Stimulated activated CD8-positive, alpha-beta memory T cell treated with anti-CD3 and anti-CD28 coated beads, Interleukin-4, amount 100 ng/mL, for 48 hours (primary cell): ENCODE measurements around the gene RRP1B.
"Not testable (repeated sequence)": the region's sequence is repeated elsewhere in the genome, so short reads cannot be mapped to it uniquely, and the experiment has no call there.

Experiments
- DNase-seq: peaks from one replicate; pipeline ENCODE4 v3.0.0-alpha.2; 2020

The RRP1B gene

DNA sequence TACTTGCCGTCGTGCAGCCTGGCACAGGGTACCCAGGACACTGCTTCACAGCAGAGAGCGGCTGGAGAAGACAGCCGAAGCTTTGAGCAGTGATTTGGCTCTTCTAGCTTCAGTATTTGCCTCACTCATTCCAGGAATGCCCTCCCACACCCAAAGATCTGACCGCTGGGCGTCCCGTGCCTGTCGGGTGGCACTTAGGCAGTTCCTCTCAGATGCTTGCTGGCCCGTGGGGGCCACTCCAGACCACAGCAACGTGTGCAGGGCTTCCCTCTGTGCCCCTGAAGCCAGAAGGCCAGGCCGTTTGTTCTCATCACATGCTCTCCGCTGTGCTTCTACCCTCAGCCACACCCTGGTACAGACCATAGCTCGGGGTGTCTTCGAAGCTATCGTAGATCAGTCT is 17.0 kb downstream of the RRP1B start:
- DNase-seq: no peak

DNA sequence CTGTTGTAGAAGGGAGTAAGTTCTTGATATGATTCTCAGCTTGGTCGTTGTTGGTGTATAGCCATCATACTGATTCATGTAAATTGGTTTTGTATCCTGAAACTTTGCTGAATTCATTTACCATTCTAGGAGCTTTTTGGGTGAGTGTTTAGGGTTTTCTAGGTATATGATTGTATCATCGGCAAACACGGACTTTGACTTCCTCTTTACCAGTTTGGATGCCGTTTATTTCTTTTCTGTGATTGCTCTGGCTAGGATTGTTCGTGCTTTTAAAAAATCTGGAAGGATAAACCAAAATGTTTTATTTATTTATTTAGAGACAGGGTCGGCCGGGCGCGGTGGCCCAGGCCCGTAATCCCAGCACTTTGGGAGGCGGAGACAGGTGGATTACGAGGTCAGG is 20.6 kb downstream of the RRP1B start:
- no peak for DNase-seq

DNA sequence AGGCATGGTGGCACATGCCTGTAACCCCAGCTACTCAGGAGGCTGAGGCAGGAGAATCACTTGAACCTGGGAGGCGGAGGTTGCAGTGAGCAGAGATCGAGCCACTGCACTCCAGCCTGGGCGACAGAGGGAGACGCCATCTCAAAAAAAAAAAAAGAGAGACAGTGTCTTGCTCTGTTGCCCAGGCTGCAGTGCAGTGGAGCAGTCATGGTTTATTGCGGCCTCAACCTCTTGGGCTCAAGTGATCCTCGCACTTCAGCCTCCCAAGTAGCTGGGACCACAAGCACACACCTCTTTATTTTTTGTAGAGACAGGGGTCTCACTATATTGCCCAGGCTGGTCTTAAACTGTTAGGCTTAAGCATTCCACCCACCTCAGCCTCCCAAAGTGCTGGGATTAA is 21.1 kb downstream of the RRP1B start:
- DNase-seq: not testable (repeated sequence)

DNA sequence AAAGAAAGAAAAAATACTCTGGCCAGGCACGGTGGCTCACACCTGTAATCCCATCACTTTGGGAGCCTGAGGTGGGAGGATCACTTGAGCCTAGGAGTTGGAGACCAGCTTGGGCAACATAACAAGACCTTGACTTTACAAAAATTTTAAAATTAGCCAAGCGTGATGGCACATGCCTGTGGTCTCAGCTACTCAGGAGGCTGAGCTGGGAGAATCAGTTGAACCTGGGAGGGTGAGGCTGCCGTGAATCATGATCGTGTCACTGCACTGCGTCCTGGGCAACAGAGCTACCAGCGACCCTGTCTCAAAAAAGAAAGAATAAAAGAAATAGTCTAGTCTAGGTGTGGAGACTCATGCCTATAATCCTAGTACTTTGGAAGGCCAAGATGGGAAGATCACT is 22.3 kb downstream of the RRP1B start:
- no peak for DNase-seq

DNA sequence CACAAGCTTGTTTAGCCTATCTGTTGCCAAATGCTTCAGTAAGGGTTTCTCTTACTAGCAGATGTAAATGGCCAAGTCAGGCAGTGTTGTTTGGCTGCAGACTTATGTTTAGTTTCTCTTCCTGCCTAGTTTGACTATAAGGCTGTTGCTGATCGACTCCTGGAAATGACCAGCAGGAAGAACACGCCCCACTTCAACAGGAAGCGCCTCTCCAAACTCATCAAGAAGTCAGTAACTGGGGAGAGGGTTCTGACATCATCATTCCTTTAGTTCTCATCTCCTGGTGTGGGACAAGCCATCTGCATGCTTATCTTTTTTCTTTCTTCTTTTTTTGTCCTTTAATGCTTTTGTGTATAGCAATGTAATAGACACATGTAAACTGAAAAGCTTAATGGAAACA is 25.1 kb downstream of the RRP1B start:
- DNase-seq: no peak

DNA sequence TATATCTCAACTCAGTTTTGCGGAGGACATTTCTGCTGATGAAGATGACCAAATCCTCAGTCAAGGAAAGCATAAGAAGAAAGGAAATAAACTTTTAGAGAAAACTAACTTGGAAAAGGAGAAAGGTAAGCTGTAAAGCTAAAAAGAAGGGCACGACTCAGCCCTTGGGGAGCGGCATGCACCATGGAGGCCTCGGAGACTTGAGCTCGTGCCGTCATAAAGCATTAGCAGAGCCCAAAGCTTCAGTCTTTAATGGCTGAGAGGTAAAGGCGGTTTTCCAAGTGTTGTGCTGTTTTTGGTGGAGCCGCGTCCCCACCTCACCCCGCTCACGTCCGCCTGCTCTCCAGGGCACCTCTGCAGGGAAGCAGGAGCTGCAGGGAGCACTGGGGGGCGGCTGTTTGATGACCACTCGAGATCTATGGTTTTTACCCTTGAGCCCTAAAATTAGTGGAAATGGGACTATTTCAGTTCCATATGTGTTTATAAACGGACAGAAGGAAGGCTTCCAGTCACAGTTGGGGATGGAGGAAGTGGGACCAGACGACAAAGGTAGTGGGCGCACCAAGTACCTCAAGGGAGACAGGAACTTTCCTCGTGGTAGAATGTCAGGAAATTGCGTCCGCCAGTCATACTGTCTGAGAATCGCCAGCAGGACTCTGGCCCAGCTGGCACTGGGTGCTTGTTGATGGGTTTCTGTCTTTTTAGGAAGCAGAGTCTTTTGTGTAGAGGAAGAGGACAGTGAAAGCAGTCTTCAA is 27.6 kb downstream of the RRP1B start:
- no peak for DNase-seq

DNA sequence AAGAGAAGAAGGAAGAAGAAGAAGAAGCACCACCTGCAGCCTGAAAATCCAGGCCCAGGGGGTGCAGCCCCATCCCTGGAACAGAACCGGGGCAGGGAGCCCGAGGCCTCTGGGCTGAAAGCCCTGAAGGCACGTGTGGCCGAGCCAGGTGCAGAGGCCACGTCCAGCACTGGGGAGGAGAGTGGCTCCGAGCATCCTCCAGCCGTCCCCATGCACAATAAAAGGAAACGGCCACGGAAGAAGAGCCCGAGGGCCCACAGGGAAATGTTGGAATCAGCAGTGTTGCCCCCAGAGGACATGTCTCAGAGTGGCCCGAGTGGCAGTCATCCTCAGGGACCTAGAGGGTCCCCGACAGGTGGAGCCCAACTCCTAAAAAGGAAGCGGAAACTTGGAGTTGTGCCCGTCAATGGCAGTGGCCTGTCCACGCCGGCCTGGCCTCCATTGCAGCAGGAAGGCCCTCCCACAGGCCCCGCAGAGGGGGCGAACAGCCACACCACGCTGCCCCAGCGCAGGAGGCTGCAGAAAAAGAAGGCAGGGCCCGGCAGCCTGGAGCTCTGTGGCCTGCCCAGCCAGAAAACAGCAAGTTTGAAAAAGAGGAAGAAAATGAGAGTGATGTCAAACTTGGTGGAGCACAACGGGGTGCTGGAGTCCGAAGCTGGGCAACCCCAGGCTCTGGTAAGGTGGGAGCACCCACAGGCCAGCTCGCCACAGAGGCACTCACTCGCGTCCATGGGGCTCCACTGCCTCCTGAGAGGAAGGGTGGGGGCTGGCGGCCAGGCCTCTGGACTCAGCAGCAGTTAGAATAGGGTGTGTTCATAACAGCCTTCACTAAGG is 28.4 kb downstream of the RRP1B start:
- no peak for DNase-seq

DNA sequence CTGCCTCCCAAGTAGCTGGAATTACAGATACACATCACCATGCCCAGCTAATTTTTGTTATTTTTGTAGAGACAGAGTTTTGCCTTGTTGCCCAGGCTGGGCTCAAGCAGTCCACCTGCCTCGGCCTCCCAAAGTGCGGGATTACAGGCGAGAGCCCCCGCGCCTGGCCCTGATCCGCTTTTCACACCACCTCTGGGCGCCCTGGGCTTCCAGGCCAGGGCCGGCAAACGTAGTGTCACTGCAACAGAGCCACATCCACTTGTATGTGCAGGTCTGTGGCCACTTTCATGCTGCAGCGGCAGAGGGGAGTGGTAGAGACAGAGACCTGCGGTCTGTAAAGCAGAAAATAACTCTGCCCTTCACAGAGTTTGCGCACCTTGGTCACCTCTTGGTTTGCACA is 29.5 kb downstream of the RRP1B start:
- no peak for DNase-seq

DNA sequence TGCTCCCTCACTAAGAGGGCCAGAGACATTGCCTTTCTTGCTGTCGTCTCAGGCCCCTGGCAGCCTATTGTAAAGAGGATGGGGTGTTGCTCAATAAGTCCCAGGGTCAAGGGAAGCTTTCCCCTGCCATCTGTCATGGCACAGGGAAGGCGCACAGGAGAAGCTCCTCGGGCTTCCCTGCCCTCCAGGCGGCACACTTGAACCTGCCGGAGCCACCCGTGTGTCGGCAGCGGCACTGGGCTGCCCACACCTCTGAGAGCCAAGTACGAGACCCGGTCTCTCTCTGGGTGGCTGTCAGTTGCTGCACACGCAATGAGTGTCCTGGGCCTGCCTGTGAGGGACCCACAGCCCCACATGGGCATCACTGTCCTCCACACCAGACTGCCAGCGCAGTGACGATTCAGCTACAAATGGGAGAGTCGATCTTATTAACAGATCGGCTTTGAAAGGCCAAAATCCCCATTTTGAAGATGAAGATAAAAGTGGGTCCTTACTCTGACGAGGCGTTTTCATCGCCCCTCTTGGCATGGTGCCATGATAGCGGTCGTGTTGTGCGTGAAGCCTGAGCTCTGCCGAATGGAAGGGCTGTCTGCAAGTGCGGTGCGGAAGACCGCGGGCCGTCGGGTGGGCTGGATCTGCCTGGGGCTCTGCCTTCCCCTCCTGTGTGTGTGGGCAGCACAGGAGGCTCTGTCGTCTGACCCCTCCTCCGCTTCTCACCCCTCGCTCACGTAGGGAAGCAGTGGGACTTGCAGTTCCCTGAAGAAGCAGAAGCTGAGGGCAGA is 30.4 kb downstream of the RRP1B start:
- DNase-seq: no peak

DNA sequence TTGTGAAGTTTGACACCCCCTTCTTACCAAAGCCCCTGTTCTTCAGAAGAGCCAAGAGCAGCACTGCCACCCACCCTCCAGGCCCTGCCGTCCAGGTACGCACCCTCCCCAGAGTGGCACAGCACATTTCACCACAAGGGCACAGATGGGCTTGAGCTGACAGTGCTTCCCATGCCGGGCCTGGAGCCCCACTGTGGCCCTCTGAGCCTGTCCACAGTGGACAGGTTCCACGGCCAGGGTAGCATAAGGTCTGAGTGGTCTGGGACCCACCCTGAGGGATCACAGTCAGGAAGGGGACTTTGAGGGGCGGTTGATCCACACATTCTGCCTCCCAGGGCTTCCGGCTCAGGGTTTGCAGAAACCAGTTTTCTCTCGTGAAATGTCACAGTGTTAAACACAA is 31.0 kb downstream of the RRP1B start:
- DNase-seq: no peak

DNA sequence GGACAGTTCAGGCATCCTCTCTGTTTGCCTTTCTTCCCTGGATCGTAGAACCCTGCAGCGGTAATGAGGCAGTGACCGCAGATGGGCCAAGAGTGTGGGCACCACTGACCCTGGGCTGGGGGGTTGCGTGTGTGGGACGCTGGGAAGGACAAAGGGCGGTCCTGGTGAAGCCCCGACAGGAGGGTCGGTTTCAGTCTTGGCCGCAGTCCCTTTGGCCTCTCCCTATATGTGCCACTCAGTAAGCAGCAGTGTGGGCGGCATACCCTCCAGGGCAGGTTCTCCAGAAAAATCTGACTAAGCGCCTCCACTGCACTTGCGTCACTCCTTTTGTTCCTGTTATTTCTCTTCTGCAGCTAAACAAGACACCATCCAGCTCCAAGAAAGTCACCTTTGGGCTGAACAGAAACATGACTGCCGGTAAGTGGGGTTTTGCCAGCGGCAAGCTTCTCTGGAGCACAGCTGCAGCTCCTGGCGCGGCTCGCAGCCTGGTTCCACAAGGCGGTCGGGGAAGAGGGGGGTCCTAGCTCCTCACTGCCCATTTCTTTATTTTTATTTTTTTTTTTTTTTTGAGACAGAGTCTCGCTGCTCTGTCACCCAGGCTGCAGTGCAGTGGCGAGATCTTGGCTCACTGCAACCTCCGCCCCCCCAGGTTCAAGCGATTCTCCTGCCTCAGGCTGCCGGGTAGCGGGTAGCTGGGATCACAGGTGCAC is 31.9 kb downstream of the RRP1B start:
- DNase-seq: no peak

DNA sequence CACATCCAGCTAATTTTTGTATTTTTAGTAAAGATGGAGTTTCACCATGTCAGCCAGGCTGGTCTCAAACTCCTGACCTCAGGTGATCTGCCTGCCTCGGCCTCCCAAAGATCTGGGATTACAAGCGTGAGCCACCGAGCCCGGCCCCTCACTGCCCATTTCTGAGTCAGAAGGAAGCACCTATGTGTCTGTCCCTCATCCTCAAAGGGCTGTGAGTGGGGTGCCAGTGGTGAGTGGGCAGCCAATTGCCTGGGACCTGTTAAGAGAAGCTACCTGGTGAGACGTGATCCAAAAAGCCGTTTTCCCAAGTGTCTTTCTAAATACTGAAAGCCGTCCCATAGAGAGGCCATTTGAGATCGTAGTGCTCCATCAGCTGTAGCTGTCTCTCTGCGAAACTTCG is 32.4 kb downstream of the RRP1B start:
- DNase-seq: no peak

DNA sequence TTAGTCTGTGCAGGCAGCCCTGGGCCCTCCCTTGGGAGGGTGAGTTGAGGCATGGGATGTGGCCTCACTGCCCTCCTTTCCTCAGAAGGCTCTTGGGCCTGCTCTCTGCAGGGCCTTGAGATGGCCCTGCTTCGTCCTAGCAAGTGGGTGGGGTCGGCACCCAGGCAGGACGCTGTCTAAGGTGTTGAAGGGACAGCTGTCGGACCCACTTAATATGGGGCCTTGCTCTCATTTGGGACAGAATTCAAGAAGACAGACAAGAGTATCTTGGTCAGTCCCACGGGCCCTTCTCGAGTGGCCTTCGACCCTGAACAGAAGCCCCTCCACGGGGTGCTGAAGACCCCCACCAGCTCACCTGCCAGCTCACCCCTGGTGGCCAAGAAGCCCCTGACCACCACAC is 33.6 kb downstream of the RRP1B start:
- no peak for DNase-seq

DNA sequence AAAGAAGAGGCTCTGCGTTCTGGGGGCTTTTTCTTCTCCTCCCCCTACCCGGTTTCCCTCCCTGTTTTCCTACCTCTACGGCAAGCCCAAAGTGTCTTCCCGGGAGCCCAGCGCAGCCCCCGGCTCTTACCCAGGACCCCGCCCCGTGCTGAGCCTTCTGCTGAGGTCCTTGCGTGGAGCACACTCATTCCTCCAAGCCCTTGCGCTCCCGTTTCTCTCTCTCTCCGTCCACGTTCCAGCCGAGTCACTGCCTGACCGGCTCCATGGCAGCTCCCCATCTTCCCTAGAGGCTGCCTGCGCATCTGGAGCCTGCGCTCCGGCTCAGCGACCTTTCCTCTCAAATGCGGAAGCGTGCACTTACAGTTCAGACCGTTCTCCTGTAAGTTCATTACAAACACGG is 34.6 kb downstream of the RRP1B start:
- no peak for DNase-seq

DNA sequence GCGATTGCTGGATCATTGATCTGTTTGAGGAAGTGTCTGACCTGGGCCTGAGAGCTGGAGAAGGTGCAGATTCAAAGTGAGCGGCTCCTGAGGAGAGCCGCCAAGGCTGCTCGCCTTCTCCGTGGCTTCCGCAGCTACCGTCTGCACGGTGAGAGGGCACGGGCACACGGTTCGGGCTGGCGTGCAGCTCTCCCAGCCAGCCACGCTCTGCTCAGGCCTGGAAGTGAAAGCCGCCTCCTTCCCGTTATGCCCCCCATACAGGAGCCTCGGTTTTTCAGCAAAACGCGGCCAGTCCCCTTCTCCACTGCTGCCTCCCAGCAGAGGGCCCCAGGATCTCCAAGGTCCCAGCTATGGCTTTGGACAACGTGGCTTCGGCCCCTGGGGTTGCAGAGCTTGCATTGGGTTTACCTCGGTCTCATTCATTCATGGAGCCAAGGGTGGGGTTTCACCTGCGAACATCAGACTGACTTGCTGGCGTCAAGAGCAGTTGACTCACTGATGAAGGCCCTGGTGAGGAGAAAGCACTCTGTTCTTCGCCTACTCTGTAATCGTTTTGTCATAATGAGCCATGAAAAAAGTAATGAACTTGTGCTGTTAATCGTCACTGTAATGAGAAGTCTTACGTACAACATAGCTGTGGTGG is 35.2 kb downstream of the RRP1B start:
- no peak for DNase-seq

DNA sequence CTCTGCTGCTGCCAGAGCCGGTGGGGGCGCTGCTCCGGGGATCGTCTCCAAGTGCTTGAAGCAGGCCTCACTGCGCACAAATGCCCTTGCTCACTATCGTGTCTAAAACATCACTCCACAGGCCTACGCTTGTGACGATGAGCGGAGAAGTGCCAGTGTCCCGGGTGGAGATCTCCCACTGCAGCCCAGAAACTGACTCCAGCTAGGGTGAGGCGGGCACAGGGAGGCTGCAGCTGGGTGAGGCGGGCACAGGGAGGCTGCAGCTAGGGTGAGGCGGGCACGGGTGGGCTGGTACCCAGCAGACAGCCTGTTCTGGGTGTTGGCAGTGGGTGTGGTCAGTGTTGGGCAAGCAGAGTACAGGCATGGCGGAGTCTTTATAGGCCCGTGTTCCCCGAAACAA is 36.9 kb downstream of the RRP1B start:
- DNase-seq: no peak

DNA sequence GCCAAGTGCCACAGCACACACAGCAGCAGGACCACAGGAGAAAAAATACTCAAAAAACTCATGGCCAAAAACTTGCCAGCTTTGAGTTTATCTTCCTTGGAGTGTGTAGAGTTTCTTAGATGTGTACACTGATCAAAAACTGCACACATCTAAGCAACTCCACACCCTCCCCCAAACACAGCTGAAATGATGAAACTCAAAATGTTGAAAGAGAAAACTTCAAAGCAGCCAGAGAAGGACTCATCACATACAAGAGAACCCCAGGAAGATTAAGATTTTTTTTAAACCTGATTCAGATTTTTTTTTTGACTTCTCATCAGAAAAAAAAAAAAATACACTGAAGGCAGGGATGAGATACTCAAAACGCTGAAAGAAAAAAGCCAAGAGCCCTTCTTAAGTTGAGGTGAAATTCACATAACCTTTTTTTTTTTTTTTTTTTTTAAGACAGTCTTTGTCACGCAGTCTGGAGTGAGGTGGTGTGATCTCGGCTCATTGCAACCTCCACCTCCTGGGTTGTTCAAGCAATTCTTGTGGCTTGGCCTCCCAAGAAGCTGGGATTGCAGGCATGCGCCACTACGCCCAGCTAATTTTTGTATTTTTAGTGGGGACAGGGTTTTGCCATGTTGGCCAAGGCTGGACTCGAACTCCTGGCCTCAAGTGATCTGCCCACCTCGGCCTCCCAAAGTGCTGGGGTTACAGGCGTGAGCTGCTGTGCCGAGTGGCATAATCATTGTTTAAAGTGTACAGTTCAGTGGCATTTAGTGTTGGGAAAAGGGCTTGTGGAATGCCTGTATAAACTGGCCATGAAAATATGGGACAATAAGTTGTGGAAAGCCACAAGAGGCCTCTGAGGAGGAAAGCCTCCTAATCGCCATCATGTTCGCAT is 38.6 kb downstream of the RRP1B start:
- DNase-seq: no peak

DNA sequence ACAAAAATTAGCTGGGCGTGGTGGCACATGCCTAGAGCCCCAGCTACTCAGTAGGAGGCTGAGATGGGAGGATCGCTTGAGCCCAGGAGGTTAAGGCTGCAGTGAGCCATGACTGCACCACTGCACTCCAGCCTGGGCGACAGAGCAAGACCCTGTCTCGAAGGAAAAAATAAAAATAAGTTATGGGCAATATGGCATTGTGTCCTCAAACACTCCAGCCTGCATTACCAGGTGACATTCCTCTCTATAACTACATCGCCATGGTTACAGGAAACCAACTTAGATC is 40.1 kb downstream of the RRP1B start:
- not testable (repeated sequence) for DNase-seq

DNA sequence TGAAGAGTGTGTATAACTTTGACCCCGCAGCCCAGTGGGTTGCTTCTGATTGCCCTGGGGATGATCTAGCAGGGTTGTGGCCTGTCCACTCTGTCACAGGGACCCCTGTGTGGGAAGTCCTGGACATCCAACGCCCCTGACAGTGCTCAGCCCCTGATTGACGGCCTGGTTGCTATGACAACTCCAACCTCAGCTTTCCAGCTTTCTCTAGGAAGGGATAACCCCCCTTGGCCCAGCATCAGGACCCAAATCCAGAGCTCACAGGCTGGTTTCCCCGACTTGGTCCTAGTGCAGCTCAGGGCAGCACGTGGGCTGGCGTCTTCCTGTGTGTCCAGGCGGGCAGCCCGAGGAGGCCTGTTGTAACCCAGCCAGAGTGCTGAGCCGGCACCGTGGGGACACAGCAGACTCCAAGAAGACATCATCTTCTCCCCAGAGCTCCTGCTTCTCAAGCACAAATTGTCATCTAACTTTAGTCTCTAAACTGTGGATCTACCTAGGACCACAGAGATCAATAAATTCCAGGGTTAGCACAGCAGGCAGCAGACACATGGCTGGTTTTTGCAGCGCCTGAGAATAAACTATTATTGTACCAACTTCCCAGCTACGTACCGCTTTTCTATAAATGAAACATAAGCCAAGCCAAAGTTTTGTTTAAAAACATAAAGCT is 40.7 kb downstream of the RRP1B start:
- DNase-seq: no peak

DNA sequence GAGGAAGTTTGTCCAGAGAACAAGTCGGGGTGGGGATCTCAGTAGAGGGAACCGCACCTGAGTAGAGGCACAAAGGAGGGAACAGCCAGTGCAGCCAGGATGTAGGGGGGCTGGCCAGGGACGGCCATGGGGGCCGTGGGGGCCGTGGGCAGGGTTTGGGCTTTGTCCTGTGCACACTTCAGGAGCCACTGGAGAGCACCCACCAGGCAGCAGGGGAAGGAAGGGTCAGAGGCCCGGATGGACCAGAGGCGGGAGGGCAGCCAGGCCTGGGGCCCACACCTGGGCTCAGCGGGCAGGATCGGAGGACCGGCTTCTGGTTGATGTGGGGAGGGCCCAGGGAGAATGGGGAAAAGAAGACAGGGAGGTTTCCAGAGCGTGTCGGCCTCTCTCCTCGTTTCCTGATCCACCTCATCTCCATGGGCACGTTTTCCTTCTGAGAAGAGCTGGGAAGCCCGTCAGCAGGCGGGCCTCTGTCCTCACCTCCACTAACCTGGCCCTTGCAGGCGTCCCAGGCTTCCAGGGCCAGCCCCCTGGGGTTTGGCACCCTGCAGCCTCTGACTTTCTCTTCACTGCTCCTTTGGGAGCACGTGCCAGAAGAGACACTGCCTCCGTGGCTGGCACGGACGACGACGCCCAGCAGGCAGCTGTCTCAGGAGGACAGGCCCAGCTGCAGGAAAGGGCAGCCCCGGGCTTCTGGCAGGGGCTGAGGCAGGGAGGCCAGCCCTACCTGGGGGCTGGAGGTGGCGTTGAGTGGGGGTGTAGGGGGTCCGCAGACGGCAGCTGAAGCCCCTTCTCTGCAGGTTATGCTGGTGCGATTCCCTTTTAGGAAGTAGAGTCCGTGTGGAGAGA is 42.8 kb downstream of the RRP1B start:
- no peak for DNase-seq

DNA sequence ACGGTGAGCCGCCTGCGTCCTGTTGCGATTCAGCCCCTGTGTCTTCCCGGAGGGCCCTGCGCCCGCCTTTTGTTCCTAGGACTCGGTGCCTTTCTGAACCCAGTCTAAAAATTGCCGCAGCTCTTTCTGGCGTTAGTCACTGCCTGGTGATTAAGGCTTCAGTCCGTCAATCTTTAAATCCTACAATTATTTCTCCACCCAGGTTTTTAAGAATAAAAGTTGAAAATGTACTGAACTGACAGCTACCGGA is 43.4 kb downstream of the RRP1B start:
- DNase-seq: no peak
